ENCODE measurements around the gene UBE2J2. TPM values are rescaled to one million over a fixed set of nuclear protein-coding genes. Genes with fewer than 3 reads are reported as not detected.

Gene UBE2J2
- total and polyA plus RNA-seq, 2 of the 13 experiments (the other 11 are each of a cell fraction or from before 2014, with no cell fraction given), result 25.4 to 29.4 TPM

GRCh38 chr1:1211541-1212441, 61.9 kb downstream of the UBE2J2 start (continued):
- TF ChIP-seq IRF2 (CRISPR knock-in tag; IDR thresholded peaks at IDR 0.05) (no peak), HNRNPLL (IDR thresholded peaks at IDR 0.05; ENCODE audit: low read depth, low read length, poor library complexity, severe bottlenecking) (no peak), ZNF549 (CRISPR knock-in tag; IDR thresholded peaks at IDR 0.05) (no peak), STAG1 (CRISPR knock-in tag; IDR thresholded peaks at IDR 0.05) (no peak), ZNF30 (CRISPR knock-in tag; IDR thresholded peaks at IDR 0.05) (no peak), MAFG (CRISPR knock-in tag; IDR thresholded peaks at IDR 0.05) (no peak), MED8 (CRISPR knock-in tag; IDR thresholded peaks at IDR 0.05; ENCODE audit: insufficient replicate concordance) (no peak), ZBTB7B (CRISPR knock-in tag; IDR thresholded peaks at IDR 0.05) (no peak), ZNF18 (CRISPR knock-in tag; IDR thresholded peaks at IDR 0.05; ENCODE audit: insufficient replicate concordance) (no peak), ZMYM4 (CRISPR knock-in tag; IDR thresholded peaks at IDR 0.05) (no peak), TIGD3 (CRISPR knock-in tag; IDR thresholded peaks at IDR 0.05; ENCODE audit: borderline replicate concordance) (no peak), ZNF350 (CRISPR knock-in tag; IDR thresholded peaks at IDR 0.05; ENCODE audit: borderline replicate concordance, low read depth) (no peak)
- TF ChIP-seq, protein P1, sequence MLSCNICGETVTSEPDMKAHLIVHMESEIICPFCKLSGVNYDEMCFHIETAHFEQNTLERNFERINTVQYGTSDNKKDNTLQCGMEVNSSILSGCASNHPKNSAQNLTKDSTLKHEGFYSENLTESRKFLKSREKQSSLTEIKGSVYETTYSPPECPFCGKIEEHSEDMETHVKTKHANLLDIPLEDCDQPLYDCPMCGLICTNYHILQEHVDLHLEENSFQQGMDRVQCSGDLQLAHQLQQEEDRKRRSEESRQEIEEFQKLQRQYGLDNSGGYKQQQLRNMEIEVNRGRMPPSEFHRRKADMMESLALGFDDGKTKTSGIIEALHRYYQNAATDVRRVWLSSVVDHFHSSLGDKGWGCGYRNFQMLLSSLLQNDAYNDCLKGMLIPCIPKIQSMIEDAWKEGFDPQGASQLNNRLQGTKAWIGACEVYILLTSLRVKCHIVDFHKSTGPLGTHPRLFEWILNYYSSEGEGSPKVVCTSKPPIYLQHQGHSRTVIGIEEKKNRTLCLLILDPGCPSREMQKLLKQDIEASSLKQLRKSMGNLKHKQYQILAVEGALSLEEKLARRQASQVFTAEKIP (CRISPR knock-in tag; IDR thresholded peaks at IDR 0.05; ENCODE audit: borderline replicate concordance), result no peak

All from HepG2 (cell line).